Right hindlimb (tissue), 1 donor: Measurements from ENCODE around the gene ALLC.
A peak's percentile ranks its signal among the peaks of the same experiment; 100 is the strongest.

Source experiments
- DNase-seq: peaks from one replicate; pipeline ENCODE4 v3.0.0-alpha.2; 2018

ALLC gene

DNA sequence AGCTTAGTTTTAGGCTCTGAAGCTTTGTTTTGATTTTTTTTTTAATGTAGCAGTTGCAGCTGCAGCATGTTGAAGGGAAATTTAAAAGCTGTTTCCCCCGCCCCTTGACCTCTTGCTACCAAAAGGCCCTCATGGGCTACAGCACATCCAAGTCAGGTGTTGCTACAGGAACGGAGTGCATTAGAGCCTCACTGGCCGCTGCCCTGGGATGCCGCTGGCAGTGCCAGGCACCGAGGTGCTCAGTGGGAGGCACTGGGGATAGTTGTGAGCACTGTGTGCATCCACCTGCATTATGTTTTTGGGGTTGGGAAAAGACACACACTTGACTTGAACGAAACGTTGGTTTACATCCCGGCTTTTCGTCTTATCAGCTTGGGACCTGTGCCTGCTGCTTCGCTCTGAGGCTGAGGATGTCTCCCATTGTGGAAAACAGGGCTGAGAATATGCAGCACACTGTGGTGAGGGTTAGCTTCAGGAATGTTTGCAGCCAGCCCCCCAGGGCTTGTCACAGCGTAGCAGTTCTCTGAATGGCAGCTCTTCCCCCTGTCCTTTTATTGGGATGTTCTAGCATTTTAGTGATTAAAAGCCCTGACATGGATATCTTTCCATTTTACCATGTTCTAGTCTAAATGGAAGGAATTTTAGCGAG lies 69.5 kb downstream of the ALLC start:
- DNase-seq, result no peak

DNA sequence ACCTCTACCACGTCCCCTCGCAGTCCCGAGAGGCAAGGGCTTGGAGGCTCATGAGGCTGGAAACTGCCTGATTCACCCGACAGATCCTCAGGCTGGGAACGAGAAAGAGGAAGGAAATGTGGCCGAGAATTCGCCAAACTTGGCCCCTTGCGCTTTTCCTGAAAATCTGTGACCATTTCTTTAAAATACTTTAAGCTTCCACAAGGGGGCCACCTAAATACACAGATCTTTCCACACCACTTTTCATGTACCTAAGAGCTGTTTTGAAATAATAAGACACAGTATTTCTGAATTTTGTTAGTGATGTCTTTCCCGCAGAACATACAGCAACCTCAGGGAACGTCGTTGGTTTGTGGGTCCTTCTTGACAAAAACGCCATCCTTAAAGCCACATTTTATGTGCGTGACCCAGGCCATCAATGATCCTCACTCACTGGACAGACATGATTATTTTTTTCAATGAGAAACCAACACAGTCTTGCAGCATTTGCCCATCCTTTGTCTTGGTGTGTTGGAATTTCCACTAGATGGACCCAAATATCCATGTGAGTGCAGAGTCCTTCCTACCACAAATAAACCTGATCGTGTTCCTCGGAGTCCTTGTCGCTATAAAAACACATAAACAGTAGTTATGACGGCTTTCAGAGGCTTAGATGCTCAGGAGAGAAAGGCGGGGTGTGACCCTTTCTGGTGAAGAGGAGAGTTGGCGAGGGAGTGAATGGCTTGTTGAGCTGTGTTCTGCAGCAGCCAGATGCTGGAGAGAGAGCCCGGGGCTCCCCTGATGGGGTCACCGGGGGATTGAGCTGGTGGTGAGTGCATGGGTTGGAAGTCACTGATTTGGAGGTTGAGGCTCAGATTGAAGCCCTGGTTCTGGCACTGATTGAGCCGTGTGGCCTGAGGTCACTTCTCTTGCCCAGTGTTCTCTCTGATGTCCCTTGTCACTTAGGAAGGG lies 70.4 kb downstream of the ALLC start:
- DNase-seq, result peak; percentile 68

DNA sequence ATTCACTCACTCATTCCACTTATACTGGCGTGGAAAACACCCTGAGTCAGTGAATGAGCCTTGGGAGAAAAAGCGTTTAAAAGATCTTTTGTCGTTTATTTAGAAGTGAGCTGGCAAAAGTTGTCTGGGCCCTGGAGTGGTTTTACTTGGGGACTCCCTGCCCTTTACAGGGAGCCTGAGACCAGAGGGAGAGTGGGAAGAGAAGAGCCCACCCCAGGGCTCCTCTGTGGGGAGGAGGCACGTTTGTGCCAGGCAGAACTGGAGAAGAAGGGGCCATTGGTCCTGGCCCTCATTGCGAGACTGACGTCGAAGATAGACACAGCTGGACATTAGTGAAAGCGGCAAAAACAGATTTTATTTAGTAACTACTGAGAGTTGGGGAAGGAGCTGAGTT lies 71.1 kb downstream of the ALLC start:
- DNase-seq, result no peak

DNA sequence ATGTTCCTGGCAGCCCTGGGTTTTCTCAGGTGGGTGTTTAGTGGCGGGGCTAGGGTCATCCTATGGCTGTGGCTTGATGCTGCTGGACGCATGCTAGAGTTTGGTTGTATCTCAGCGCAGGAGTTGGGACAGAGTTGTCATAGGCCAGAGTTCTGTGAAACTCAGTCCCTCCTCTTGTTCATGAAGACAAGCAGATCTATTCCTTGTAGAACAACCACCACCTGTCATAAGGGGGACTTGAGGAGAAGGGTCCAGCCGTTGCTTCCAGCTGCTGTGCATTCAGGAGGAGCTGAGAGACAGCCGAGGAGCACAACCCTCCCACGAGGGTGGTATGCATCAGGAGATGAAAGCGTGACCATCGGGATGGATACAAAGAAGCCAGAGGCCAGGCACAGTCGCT lies 71.8 kb downstream of the ALLC start:
- no peak for DNase-seq

DNA sequence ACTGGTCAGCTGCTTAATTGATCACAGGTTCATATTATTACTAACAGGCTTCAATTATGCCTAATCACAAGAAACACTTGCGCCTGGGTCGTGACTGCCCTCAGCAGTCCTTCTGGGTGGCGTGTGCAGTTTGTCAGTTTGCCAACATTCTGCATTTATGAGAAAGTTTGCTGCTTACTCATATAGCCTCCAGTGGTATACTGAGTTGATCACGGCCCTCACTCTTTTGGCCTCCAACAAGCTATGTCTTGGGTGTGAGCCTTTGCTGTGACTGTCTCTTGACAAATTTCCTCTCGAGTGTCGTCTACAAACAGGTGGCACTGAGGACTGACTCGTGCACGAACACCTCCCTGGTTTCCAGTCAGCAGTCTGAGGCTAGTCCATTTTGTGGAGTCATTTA lies 72.6 kb downstream of the ALLC start:
- DNase-seq, result no peak

DNA sequence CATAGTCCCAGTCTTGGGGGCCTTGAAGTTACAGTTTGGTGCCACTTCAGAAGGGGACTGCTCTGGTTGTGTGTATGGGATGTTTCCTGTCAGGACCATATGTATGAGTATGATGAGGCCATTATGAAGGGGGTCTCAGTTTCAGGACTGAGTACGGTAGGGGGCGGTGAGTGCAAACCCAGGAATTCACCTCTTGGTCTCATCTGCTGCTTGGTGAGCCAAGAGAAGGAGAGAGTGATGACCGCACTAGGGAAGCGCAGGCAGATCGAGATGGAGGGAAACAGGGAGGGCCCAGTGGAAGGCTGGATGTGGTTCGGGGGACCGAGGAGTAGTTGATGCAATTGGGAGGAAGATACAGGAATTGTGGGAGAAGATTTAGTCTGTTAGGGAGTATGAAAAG lies 73.8 kb downstream of the ALLC start:
- DNase-seq, result no peak

DNA sequence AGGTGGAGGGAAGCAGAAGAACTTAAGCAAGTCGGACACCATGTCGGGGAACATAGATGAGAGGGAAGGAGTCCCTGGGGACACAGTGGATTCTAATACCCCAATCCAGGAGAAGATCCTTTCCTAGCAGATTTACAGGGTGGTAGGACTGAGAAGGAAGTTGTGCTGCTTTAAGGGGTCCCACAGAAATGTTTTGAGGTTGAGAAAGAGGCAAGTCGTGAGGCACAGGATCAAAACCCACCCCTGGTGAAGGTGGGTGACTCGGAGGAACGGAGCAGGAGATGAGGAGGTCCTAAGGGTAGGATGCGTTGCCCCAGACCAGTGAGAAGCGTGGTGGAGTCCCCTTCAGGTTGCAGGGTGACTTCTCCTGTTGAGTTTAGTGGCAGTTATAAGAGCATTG lies 78.1 kb downstream of the ALLC start:
- no peak for DNase-seq

DNA sequence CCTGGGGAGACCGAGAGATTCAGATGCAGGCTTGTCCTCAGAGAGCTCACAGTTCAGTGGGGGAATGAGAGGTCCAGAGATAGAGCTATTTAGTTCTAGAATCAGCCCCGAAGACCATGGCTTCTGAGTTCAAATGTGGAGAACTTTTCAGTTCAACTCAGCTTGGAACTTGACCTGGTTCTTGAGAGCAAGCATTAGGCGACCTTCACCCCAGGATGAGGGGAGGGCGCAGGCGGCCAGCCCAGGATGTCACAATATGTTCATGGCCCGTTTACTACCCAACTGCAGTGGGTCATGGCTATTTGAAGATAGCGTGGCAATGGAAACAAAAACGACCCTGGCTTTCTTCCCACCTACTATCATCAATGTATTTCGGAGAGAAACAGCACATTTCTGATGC lies 79.1 kb downstream of the ALLC start:
- no peak for DNase-seq

DNA sequence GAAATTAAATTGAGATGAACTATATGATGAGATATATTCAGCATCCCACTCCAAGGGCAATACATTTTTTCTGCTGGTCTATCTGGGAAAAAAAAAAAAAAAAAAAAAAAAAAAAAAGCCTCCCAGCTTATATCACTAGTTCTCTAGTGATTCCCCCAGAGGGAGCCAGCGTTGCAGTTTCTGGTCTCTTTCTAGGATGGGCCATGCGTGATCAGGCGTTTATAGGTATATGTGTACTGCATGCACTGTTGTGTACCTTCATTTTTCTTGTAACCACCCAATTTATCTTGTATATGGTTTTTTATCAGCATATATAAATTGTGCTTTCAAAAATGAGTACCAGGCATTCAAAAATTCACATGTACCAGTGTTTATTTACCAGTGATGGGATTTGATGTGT lies 80.5 kb downstream of the ALLC start:
- DNase-seq, result no peak

DNA sequence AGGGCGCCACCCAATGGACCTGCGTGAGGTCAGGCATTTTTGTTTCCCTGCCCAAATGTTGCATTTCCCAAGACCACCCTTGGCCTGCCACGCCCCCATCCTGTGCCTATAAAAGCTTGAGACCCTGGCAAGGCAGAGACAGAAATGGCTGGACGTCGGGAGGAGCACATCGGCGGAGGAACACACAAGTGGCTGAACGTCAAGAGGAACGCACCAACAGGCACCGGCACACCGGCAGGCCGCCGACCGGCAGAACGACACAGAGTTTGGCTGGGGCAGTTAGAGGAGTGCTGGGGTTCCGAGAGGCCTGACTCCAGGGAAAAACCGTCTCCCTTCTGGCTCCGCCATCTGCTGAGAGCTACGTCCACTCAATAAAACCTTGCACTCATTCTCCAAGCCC lies 81.3 kb downstream of the ALLC start:
- no peak for DNase-seq

DNA sequence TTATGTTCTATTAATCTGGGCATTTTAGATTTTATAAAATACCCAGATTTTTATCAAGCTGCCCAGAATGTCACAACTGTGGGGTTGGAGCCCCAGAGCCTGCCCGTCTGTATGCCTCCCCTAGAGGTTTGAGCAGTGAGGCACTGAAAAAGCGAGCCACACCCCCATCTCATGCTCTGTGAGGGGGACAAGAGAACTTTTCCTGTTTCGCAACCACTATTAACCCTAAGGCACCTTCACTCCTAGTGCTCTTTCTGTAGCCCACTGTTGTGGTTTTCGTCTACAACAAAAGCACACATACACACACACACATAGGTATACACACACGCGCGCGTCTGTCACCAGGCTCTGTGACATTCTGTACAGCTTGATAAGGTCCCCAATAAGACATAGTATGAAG lies 83.4 kb downstream of the ALLC start:
- DNase-seq, result no peak

DNA sequence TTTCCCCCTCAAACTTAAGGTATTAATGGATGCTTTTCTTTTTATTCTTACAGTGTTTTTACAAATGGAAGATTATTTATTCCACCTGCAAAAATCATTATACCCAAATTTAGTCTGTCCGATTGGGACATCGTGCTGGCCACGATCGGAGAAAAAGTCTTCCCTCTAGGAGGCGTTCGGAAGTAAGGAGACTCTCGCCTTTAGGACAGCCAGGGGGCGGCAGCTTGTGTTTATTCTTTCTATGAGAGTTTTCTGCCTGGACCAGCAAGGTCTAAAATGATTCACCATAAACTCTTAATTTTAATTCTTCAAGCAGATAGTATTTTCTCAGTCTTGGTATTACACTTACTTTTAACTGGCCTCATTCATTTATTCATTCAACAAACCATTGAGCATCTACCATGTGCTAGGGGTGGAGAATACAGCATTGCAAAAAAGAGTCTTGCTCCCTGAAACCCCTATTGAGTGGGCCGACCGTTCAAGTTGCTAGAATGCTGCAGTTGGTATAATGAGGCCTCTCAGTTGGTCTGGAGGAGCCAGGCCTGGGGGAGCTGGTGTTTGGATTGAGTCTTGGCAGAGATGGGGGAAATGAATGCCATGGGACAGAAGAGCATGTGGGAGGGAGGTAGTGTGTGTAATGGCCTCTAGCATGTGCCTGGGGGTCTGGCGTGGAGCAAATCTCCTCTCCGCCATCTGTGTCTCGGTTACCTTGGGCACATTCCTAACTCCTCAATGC lies 84.0 kb downstream of the ALLC start:
- no peak for DNase-seq

DNA sequence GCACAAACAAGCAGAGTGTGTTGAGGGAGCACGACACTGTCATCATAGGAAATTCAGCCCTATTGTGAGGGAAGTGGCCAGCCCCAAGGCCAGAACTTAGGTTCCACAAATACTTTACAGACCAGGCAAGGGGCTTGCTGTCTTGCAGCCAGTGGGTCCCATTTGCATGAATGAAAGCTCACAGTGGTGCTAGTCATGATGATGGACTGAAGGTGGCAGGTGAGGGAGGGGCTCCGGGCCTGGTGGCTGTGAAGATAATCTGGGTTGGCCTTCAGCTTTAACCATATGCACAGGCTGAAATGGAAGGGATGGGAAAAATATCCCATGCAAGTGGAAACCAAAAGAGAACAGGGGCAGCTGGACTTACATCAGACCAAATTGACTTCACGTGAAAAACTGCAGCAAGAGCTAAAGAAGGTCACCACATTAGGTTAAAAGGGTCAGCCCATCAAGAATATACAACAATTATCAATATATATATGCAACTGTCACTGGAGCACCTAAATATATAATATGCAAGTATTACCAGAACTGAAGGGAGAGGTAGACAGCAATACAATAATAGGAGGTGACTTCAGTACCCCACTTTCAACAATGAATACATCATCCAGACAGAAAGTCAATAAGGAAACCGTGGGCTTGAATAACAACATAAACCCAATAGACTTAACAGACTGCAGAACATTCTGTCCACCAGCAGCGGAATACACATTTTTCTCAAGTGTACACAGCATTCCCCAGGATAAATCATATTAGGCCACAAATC lies 84.9 kb downstream of the ALLC start:
- no peak for DNase-seq

DNA sequence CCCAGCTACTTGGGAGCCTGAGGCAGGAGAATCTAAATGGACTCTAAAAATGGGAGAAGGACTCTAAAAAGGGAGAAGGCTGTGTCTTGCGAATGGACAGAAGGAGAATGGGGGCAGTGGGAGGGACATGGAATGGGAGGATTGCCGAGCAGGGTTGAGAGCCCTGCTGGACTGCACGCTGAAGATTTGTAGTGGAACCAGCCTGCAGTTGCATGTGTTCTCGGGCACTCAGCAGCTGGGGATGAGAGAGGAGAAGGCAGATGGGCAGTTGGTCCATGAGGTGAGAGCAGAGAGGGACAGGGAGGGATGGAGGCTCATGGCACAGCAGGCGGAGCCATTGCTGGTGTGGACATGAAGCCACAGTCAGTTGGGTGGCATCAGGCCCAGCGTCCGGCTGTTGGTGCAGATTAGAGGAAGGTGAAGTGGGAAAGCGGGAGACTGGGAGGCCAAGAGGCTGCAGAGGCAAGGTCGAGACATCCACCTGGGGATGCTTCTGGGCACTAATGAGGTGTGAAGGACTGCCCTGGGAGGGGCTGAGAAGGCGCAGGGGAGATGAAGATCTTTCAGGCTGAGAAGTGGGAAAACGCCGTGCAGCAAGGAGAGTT lies 86.1 kb downstream of the ALLC start:
- no peak for DNase-seq

DNA sequence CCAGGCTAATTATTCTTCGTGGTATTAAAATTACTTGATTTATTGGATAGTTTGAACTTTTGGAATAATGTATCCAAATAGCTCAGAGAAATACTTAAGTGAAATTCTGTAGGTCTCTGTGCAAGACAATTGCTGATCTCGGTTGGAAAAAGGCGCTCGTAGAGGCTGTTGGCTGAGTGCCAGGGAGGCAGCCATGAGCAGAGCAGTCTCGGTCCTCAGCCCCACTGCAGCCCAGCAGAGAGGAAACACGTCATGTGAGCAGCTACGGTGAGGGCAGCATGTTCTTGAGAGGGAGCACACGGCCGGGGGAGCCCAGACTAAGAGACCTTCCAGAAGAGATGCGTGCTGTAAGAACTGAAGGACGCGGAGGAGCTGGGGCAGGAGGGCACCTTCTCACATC lies 87.9 kb downstream of the ALLC start:
- no peak for DNase-seq

DNA sequence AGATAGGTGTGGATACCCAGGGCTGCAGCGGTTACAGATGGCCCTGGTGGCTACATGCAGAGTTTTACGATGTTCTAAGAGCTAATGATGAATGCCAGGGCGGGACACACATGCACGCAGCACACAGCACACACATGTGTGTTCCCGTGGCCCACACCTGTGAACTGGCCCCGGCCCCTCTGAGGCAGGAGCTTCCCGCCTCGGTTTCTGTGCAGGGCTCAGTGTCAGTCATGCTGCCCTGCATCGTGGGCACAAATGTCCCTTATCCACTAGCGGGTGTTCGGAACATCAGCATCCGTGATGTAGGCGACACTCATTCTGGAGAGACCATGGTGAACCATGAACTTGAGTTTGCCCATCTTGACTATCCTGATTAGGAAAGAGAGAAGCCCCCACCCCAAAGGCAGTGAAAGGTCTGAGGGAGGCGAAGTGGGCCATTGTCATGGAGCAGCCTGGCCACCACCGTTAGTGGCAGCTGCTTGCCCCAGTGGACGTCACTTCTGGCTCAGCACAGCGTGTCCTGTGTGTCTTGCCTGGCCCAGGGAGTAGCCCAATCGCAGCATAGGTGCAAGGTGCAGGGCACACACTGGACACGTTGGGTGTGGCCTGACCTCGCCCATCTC lies 89.1 kb downstream of the ALLC start:
- no peak for DNase-seq

DNA sequence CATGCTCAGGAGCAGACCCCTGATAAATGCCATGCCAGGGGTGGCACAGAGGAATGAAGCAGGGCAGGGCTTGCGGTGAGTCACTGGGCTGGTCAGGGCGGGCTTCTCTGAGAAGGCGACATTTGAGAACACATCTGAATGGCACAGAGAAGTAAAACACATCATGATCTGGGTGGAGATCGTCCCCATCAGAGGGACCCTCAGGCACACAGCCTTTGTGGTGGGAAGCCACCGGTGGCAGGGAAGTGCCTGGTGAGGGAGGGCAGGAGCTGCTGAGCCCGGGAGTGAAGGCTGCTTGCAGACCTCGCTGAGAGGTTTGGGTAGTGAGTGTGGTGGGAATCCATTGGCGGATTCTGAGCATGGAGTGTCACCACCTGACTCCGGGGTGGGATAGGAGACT lies 89.8 kb downstream of the ALLC start:
- DNase-seq, result no peak

DNA sequence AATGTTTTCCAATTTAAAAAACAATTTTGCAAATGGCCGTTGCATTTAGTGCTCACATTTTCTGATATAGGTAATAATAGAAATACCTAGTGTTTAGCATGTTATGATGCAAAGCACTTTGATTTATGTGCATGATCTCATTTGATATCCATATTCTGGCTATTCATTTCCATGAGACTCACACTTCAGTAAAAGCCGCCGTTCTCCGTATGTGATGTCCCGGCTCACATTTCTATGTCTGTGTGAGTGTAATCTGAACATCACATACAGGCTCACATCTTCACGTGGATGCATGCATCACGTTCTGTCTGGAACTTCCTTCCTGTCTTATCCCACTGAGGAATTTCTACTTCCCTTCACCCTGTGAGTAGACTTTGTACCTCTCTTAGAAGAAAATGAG lies 91.2 kb downstream of the ALLC start:
- DNase-seq, result no peak

DNA sequence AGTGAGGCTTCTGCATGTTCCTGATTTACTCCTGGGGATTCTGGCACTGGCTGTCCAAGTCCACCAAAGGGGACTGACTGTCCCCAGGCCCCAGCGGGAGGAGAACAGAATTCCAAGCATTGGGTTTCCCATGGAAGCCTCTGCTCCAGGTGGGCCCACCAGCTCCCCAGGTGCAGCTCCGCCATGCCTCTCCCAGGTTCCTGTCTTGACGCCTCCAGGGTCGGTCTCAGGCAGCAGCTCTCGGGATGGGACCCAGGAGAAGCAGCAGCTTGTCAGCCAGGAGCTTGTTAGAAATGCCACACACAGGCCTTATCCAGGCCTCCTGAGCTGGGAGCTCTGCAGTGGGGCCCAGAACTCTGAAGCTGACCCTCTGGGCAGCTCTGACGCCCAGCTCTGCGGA lies 93.3 kb downstream of the ALLC start:
- DNase-seq, result no peak

DNA sequence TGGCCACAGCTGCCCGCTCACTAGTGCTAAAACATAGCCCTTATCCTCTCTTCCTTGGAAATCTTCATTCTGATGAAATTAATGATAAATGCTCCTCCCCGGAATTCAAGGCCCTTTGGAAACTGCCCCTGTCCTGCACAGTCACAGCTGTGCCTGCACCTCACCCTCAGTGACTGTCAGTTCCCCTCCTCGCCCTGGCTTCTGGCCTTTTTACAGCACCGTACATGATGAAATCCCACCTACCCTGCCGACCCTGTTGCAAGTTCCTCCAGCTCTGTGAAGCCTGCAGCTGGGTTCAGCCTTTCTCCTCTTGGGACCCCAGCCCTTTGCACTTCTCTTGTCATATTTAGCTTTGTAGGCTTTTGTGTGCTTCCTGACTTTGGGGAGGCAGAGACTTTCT lies 93.8 kb downstream of the ALLC start:
- peak; percentile 44 for DNase-seq
